Spinal cord (tissue), 10 donors: ENCODE measurements around the gene AGBL1. TPM values are rescaled to one million over a fixed set of nuclear protein-coding genes. Genes with fewer than 3 reads are reported as not detected.
A peak's percentile ranks its signal among the peaks of the same experiment; 100 is the strongest.

ENCODE experiments used
- DNase-seq, 6 donors: peaks; one replicate each; pipeline versions ENCODE4 v3.0.0 to v3.0.0-alpha.2; 2013 to 2015; ENCODE audit warnings: low spot score in 6 of 6, low read depth in 4 of 6
- H3K27ac ChIP-seq: one replicate; pipeline ENCODE4 v1.5.1; 2013; ENCODE audit warnings: low read depth, low read length, control low read depth
- H3K27me3 ChIP-seq: one replicate; pipeline ENCODE4 v1.6.1; 2013; ENCODE audit warnings: low read length; ENCODE audit not compliant: control insufficient read depth, insufficient read depth
- H3K36me3 ChIP-seq: one replicate; pipeline ENCODE4 v1.6.1; 2013; ENCODE audit warnings: low read length; ENCODE audit not compliant: control insufficient read depth, insufficient read depth
- H3K4me1 ChIP-seq: one replicate; pipeline ENCODE4 v1.6.1; 2013; ENCODE audit warnings: low read length; ENCODE audit not compliant: control insufficient read depth, insufficient read depth
- H3K4me3 ChIP-seq: one replicate; pipeline ENCODE4 v1.5.1; 2013; ENCODE audit warnings: low read depth, low read length, control low read depth
- H3K9me3 ChIP-seq: one replicate; pipeline ENCODE4 v1.6.1; 2013; ENCODE audit warnings: low read length; ENCODE audit not compliant: control insufficient read depth, insufficient read depth
- WGBS: methylation state at CpG from one replicate; pipeline ENCODE4 v1.1.5; 2013; ENCODE audit warnings: missing lambda C conversion rate; ENCODE audit not compliant: insufficient coverage; 5-methylcytosine and 5-hydroxymethylcytosine counted together
- polyA plus RNA-seq, 2 donors: library from polyadenylated mRNA; unstranded; fragments of 120-200 nt; gene quantifications; one replicate each; pipeline ENCODE4 v1.2.1, GENCODE V29; 2013; ENCODE audit not compliant: insufficient read length in 2 of 2
- total RNA-seq, 2 donors: library from RNA; depleted of rRNA in 1 of 2; stranded (reverse); fragments of 120-200 nt in 1 of 2; fragments of >200 nt in 1 of 2; gene quantifications; one replicate each; pipeline versions ENCODE4 v1.2.3 to v1.2.4, GENCODE V29; 2013 to 2014
- donor health status: healthy.

Gene AGBL1
- total and polyA plus RNA-seq, 4 donors: 0.33 to 1.1 (median 0.45) TPM

- Histone ChIP-seq H3K4me3 (no peak overlapping the region), H3K4me1 (no peaks in the 10 kb centered on the region), H3K36me3 (no peaks in the 10 kb centered on the region), H3K9me3 (no peaks in the 10 kb centered on the region), H3K27me3 (no peaks in the 10 kb centered on the region), H3K27ac (no peak overlapping the region)
- no peak for DNase-seq
- WGBS: 67% methylated on average over 1 of the region's 2 CpGs
Observed at GRCh38 chr15:86077070-86077469, 2.6 kb upstream of the AGBL1 start.

- DNase-seq: no peak
- Histone ChIP-seq H3K4me3 (no peak overlapping the region), H3K27ac (no peak overlapping the region), H3K36me3 (no peaks in the 10 kb centered on the region), H3K9me3 (no peaks in the 10 kb centered on the region), H3K4me1 (peaks cover 3% of the 10 kb centered on the region), H3K27me3 (no peaks in the 10 kb centered on the region)
- 71% methylated on average over 1 of the region's 1 CpG for WGBS
Observed at GRCh38 chr15:86080302-86080701, 631 bp downstream of the AGBL1 start.

DNA sequence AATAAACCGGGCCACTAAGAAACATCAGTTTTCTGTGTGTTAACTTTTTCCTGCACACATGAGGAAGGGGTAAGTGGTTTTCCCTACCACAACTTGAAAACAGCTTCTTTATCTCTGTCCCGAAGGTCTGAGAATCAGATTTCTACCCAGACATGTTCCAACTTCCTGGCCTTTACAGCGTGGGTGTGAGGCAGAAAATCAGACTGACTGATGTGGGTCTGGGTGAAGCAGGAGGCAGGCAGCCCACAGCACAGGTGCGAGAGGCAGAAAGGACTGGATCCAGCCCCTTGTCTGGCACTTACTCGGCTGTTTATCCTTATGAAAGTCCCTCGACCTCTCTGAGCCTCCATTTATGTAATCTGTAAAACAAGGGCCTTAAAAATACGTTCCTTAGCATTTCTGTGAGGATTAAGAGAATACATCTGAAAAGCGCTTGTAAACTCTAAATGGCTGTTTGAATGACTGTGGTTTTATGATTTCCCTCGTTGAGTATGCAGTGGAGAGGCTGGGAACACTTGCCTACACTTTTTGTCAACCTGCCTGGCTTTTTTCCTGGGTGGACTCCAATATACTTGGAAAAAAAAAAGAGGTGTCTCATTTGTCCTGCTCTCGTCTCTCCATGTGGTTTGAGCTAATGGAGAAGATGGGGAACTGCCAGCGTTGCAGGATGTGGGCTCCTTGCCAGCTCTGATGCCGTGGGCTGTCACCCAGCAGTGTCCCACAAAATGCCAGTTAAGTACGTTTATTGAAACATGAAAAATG is 3.1 kb downstream of the AGBL1 start:
- Histone ChIP-seq H3K4me1 (peaks cover 3% of the 10 kb centered on the region), H3K9me3 (no peaks in the 10 kb centered on the region), H3K27ac (no peak overlapping the region), H3K36me3 (no peaks in the 10 kb centered on the region), H3K4me3 (no peak overlapping the region), H3K27me3 (no peaks in the 10 kb centered on the region)
- DNase-seq: peak in 2 of 6 donors; percentile 78 to 79
- 38% methylated on average over 7 of the region's 13 CpGs for WGBS

GRCh38 chr15:86087808-86088207 is 8.1 kb downstream of the AGBL1 start:
- no peaks in the 10 kb centered on the region for H3K27me3 ChIP-seq
- no peak for DNase-seq
- H3K36me3 ChIP-seq: no peaks in the 10 kb centered on the region

DNA sequence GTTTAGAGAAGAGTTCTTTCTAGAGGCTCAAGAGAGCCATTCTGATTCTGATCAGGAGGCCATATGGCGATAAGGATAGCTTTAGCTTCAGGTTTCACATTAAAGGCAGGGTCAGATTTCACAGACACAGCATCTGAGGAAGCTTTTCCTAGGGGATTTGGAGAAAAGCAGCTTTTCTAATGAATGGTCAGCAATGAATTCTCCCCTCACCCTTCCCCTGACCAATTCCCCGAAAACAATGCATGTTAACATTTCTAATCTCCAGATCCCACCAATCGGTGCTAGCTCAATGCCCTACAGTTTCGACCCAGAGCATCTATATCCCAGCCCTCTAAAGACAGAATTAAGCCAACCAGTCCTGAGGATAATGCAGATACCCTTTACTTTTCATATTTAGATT is 9.8 kb downstream of the AGBL1 start:
- DNase-seq: no peak
- no peaks in the 10 kb centered on the region for H3K9me3 ChIP-seq
- H3K27me3 ChIP-seq: no peaks in the 10 kb centered on the region
- H3K4me1 ChIP-seq: no peaks in the 10 kb centered on the region
- no peaks in the 10 kb centered on the region for H3K36me3 ChIP-seq
- no peak overlapping the region for H3K27ac ChIP-seq
- H3K4me3 ChIP-seq: no peak overlapping the region
- 28% methylated on average over 3 of the region's 4 CpGs for WGBS

More at GRCh38 chr15:86087808-86088207, 8.1 kb downstream of the AGBL1 start:
- H3K4me3 ChIP-seq: no peak overlapping the region
- H3K27ac ChIP-seq: no peak overlapping the region
- H3K9me3 ChIP-seq: no peaks in the 10 kb centered on the region
- H3K4me1 ChIP-seq: peaks cover 3% of the 10 kb centered on the region

- no peak for DNase-seq
- H3K27me3 ChIP-seq: no peaks in the 10 kb centered on the region
- no peaks in the 10 kb centered on the region for H3K36me3 ChIP-seq
- no peaks in the 10 kb centered on the region for H3K4me1 ChIP-seq
- H3K4me3 ChIP-seq: no peak overlapping the region
- no peaks in the 10 kb centered on the region for H3K9me3 ChIP-seq
- H3K27ac ChIP-seq: no peak overlapping the region
- 93% methylated on average over 4 of the region's 5 CpGs for WGBS
Observed at GRCh38 chr15:86101818-86102217, 22.1 kb downstream of the AGBL1 start.

- Histone ChIP-seq H3K9me3 (no peaks in the 10 kb centered on the region), H3K4me3 (no peak overlapping the region), H3K27ac (no peak overlapping the region), H3K36me3 (no peaks in the 10 kb centered on the region), H3K4me1 (no peaks in the 10 kb centered on the region), H3K27me3 (no peaks in the 10 kb centered on the region)
- WGBS: 94% methylated on average over 2 of the region's 2 CpGs
- DNase-seq: no peak
Observed at GRCh38 chr15:86103825-86104224, 24.2 kb downstream of the AGBL1 start.

GRCh38 chr15:86106306-86106705 is 26.6 kb downstream of the AGBL1 start:
- Histone ChIP-seq H3K36me3 (no peaks in the 10 kb centered on the region), H3K9me3 (no peaks in the 10 kb centered on the region), H3K27me3 (no peaks in the 10 kb centered on the region), H3K27ac (no peak overlapping the region), H3K4me3 (no peak overlapping the region), H3K4me1 (no peaks in the 10 kb centered on the region)
- DNase-seq: no peak
- 94% methylated on average over 3 of the region's 4 CpGs for WGBS

DNA sequence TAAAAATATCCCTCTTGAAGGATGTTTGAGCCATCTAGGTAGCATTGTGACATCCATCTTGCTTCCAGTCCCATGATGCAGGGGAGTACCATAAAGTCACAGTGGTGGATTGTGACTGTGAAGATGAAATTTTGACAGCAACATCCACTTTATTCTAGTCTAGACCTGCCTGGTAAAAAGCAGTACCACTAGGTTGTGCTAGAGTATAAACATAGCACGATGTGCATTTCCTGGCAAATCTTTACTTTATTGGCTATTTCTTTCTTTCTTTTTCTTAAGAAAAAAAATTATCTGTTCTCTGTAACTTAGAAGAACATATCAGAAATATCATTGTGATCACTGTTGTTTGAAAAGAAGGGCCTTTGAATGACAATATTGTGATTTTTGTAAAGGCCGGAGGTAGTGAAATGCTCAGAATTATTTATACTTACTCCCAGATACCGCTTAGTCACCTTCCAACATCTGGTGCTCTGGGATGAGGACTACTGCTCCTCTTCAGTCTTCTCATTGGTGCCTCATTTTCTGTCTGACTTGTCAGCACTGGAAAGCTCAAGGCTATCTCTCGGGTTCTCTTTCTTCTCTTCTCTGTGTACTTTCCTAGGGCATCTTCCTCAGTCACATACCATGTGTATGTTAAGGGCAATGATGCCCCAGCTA is 35.6 kb downstream of the AGBL1 start:
- WGBS: 100% methylated on average over 1 of the region's 4 CpGs
- DNase-seq: peak in 3 of 6 donors; percentile 9 to 80 (median 38)
- H3K36me3 ChIP-seq: no peaks in the 10 kb centered on the region

More for the DNA sequence above, 35.6 kb downstream of the AGBL1 start:
- Histone ChIP-seq H3K4me3 (no peak overlapping the region), H3K9me3 (no peaks in the 10 kb centered on the region), H3K27me3 (no peaks in the 10 kb centered on the region), H3K27ac (no peak overlapping the region), H3K4me1 (no peaks in the 10 kb centered on the region)
